SK-MEL-5 (cell line): Measurements from ENCODE around the gene CDAN1. TPM values are rescaled to one million over a fixed set of nuclear protein-coding genes. Genes with fewer than 3 reads are reported as not detected.
"Not testable (repeated sequence)": the region's sequence is repeated elsewhere in the genome, so short reads cannot be mapped to it uniquely, and the experiment has no call there.

ENCODE experiments used
- DNase-seq: peaks from one replicate; pipeline ENCODE4 v3.0.0-alpha.2; 2016; ENCODE audit warnings: low read depth, low spot score
- in situ Hi-C: cut with HindIII; loops from 2 replicates; pipeline ENCODE4 v1.10.0; 2016; ENCODE audit warnings: low sequenced_read_pairs, high pct_unique_total_duplicates, low pct_unique_long_range_greater_than_20kb
- polyA plus RNA-seq, 2 experiments: library from polyadenylated mRNA; depleted of rRNA; stranded (reverse); fragments of >200 nt; gene quantifications; 2 replicates each; pipeline ENCODE4 v1.2.3, GENCODE V29; 2015
- total RNA-seq: library from RNA; depleted of rRNA; stranded (reverse); fragments of >200 nt; shearing (Covaris generic); gene quantifications from 2 replicates; pipeline ENCODE4 v1.2.3, GENCODE V29; 2014; rRNA removed

CDAN1 gene, protein sequence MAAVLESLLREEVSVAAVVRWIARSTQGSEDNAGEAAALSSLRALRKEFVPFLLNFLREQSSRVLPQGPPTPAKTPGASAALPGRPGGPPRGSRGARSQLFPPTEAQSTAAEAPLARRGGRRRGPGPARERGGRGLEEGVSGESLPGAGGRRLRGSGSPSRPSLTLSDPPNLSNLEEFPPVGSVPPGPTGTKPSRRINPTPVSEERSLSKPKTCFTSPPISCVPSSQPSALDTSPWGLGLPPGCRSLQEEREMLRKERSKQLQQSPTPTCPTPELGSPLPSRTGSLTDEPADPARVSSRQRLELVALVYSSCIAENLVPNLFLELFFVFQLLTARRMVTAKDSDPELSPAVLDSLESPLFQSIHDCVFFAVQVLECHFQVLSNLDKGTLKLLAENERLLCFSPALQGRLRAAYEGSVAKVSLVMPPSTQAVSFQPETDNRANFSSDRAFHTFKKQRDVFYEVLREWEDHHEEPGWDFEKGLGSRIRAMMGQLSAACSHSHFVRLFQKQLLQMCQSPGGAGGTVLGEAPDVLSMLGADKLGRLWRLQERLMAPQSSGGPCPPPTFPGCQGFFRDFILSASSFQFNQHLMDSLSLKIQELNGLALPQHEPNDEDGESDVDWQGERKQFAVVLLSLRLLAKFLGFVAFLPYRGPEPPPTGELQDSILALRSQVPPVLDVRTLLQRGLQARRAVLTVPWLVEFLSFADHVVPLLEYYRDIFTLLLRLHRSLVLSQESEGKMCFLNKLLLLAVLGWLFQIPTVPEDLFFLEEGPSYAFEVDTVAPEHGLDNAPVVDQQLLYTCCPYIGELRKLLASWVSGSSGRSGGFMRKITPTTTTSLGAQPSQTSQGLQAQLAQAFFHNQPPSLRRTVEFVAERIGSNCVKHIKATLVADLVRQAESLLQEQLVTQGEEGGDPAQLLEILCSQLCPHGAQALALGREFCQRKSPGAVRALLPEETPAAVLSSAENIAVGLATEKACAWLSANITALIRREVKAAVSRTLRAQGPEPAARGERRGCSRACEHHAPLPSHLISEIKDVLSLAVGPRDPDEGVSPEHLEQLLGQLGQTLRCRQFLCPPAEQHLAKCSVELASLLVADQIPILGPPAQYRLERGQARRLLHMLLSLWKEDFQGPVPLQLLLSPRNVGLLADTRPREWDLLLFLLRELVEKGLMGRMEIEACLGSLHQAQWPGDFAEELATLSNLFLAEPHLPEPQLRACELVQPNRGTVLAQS
- 8.7 and 11.8 TPM in 2 replicates for total RNA-seq
- polyA plus RNA-seq (2015; cell fraction: cytosol; rRNA removed), result 8.8 and 10.6 TPM in 2 replicates
- 23.6 and 28.6 TPM in 2 replicates for polyA plus RNA-seq (2015; cell fraction: nucleus; rRNA removed)

DNA sequence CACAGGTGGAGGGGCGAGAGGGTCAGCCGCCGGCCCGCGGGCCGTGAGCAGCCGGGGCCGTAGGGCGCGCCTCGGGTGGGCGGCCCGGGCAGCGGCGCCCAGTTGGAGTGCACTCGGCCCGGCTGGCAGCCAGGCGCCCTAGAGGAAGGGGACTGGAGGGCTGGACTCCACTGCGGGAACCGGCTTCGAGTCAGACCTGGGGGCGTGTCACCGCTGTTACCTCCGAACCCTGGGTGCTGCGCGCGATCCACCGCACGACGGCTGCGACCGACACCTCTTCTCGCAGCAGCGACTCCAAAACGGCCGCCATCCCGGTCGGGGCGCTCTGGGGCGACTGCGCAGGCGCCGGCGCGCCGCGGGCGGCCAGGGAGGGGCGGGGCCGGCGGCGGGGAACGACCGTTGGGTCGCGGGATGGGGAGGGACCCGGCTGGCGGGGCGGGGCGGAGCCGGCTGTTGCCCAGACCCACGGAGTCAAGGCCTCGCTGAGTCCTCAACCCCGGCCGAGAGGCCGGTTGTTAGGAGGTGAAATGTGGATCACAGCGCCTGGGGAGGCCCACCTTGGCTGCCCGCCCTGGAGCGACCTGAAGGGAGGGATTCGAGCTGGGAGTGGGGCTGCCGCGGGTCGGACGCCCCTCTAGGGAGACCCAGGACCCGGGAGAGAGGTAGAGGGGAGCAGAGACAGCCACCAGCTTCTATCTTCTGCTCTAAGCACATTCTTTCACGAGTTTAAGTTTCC is at the start of gene CDAN1:
Gene CDAN1, minus strand, starts transcription at position 336 of the 736 bp plus-strand sequence. Its CDS starts 26 bp downstream, at position 310.
- DNase-seq, result peak; percentile 80
- in situ Hi-C loops, result no loop called here

DNA sequence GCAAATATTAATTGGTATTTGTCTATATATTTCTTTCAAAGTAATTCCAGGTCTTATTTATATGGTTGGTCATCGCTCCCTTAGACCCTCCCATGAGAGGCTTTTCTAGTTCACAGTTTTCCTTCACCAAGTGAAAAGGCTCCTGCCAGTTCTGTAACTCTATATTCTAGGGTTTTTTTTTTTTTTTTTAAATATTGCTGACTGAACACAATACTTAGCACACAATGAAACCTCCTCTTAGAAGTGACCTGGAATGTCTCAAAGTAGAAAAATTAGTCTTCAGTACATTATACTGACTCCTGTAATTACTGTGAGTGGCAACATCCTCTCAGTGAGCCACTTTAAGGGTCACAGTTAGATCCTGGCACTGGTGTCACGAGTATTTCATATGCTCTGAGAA is 48.6 kb upstream of the CDAN1 start:
- in situ Hi-C loops, result no loop called here

GRCh38 chr15:42784705-42785104 is 47.8 kb upstream of the CDAN1 start:
- in situ Hi-C loops, result no loop called here
- DNase-seq, result no peak

More for the DNA sequence above, 48.6 kb upstream of the CDAN1 start:
- no peak for DNase-seq

DNA sequence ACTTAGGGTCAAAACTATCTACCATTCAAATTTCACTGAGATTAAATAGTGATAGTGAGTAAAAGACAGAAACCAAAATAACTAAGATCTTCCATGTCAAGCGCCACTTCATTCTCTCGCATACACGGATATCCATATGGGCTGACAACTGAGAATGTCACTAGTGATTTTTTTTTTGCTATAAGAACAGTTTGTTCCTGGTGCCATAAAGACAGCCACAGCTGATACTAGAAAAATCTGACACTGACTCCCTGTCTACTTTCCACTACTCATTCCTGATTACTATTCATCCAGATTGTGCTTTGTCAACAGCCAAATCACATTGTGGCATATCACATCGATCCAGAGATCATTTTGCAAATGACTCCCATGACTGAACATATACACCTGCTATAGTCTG is 45.8 kb upstream of the CDAN1 start:
- in situ Hi-C loops, result no loop called here

DNA sequence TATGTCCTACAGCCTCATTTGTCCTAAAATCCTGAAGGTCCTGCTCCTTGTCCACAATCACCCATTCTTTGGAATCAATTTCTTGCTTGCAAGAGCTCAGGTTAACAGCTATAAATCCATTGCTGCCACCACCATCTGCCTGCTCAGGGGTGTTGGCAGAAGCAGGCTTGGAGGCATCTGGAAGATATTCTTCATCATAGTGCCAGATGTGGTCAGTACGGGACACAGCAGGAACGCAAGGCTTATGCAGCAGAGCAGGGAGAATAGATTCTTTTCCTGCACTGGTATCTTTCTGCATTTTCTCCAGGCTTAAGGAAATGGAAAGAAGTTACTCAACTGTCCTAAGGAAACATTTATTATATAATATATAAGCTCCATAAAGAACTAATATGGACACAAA is 38.5 kb upstream of the CDAN1 start:
- no peak for DNase-seq
- in situ Hi-C loops, result no loop called here

More for the DNA sequence above, 45.8 kb upstream of the CDAN1 start:
- DNase-seq, result no peak

GRCh38 chr15:42772901-42773300 is 36.0 kb upstream of the CDAN1 start:
- no peak for DNase-seq
- in situ Hi-C loops, result no loop called here

DNA sequence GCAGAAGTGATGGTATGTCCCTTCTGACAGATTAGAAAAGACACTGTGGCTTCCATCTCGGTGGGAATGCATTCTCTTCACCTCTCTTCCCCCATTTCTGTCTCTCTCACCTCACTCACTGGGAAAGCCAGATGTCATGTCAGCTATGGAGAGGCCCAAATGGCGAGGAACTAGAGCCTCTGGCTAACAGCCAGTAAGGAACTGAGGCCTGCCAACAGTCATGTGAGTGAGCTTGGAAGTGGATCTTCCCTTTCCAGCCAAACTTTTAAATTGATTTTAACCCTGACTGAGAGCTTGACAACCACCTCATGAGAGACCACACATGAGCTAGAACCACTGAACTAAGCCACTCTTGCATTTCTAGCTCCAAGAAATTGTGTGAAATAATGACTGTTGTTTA is 35.2 kb upstream of the CDAN1 start:
- no peak for DNase-seq
- in situ Hi-C loops, result no loop called here

DNA sequence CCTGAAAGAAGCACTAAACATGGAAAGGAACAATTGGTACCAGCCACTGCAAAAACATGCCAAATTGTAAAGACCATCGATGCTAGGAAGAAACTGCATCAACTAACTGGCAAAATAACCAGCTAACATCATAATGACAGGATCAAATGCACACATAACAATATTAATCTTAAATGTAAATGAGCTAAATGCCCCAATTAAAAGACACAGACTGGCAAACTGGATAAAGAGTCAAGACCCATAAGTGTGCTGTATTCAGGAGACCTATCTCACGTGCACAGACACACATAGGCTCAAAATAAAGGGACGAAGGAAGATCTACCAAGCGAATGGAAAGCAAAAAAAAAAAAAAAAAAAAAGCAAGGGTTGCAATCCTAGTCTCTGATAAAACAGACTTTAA is 29.2 kb upstream of the CDAN1 start:
- DNase-seq, in situ Hi-C loops: not testable (repeated sequence)

DNA sequence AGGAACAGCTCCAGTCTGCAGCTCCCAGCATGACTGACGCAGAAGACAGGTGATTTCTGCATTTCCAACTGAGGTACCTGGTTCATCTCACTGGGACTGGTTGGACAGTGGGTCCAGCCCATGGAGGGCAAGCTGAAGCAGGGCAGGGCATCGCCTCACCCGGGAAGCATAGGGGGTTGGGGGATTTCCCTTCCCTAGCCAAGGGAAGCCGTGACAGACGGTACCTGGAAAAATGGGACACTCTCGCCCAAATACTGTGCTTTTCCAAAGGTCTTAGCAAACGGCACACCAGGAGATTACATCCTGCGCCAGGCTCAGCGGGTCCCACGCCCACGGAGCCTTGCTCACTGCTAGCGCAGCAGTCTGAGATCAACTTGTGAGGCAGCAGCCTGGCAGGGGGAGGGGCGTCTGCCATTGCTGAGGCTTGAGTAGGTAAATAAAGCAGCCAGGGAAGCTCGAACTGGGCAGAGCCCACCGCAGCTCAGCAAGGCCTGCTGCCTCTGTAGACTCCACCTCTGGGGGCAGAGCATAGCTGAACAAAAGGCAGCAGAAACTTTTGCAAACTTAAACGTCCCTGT is 27.3 kb upstream of the CDAN1 start:
- in situ Hi-C loops, DNase-seq: not testable (repeated sequence)

DNA sequence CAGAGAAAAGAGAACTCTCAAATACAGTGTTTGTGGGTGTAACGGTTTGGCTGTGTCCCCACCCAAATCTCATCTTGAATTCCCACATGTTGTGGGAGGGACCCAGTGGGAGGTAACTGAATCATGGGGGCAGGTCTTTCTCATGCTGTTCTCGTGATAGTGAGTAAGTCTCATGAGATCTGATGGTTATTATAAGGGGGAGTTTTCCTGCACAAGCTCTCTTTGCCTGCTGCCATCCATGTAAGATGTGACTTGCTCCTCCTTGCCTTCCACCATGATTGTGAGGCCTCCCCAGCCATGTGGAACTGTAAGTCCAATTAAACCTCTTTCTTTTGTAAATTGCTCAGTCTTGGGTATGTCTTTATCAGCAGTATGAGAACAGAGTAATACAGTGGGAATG is 24.9 kb upstream of the CDAN1 start:
- DNase-seq, in situ Hi-C loops: not testable (repeated sequence)

- DNase-seq, result no peak
- in situ Hi-C loops, result no loop called here
These were observed 23.8 kb upstream of the CDAN1 start for GRCh38 chr15:42760759-42761158.

DNA sequence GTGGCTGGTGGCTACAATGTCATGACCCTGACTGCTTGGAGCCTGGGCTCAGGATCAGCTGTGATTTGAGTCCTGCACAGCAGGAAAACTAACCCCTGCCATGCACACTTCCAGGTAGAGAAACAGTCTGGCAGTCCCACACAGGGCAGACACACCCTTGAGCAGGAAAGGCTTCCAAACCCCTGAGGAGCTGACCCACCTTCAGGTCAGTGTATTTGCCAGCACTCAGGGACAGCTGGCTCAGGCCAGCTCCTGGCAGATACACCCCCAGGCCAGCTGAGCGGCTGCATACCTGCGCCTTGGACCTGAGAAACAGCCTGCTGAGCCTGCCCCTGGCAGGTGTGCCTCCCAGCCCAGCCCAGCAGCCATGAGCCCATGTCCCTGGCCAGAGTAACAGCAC is 22.2 kb upstream of the CDAN1 start:
- no peak for DNase-seq
- in situ Hi-C loops, result no loop called here

DNA sequence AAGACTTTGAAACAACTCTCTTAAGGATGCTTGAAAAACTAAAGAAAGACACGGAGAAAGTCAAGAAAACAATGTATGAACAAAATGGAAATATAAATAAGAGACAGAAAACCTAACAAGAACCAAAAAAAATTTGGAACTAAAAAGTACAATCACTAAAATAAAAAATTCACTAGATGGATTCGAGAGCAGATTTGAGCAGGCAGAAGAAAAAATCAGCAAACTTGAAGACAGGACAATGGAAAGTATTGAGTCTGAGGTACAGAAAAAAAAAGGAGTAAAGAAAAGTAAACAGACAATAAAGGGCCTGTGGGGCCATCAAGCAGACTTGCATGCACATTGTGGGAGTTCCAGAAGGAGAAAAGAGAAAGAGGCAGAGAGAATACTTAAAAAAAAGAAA is 13.4 kb upstream of the CDAN1 start:
- in situ Hi-C loops, result no loop called here
- DNase-seq, result no peak

- in situ Hi-C loops, result no loop called here
- no peak for DNase-seq
These were observed 12.3 kb upstream of the CDAN1 start for GRCh38 chr15:42749266-42749665.

DNA sequence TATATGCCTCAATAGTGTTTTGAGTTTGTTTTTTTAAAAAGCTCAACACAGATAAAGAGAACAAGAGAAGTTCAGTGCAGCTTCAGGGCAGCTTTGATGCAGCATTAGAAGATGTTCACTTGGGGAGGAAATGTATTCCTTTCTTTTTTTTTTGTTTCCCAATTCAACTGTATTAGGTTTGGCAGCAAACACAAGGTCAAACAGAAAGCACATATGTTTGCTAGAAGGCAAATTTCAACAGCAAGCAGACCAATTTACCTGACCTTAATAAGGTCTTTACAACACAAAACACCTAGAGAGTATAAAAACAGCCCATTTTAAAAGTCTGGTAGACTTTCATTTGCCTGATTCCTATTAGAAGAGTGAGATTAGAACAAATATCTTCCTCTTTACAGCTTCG is 7.3 kb upstream of the CDAN1 start:
- in situ Hi-C loops, result no loop called here
- no peak for DNase-seq

DNA sequence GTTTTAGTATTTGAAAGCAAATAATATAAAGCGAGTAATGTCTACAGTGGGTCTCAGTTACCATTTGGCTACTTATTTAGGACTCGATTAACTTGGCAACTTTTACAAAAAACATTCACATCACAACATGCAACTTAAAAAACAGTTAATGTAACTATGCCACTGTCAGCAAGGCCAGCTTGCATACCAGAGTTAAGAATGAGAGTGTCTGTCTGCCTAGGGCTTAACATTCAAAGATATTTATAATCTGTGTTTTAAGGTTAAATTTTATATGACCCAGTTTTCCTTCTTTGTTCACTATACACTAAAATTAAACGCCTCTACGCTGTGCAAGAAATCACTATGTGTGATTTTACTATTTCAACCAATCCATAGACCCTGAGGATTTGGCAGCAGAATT is 5.2 kb upstream of the CDAN1 start:
- no peak for DNase-seq
- in situ Hi-C loops, result no loop called here

- in situ Hi-C loops, result no loop called here
- DNase-seq, result no peak
These were observed 4.8 kb upstream of the CDAN1 start for GRCh38 chr15:42741710-42742109.
